HL-60 (cell line): ENCODE measurements around the gene NR2F1-AS1.

Experiments used
- CTCF ChIP-seq: IDR thresholded peaks from one replicate; pipeline ENCODE4 v1.5.1; 2011; ENCODE audit warnings: low read length, control low read depth, inconsistent platforms; ENCODE audit not compliant: insufficient read depth
- POLR2AphosphoS5 ChIP-seq: IDR thresholded peaks from 2 replicates; pipeline ENCODE4 v1.6.1; 2012; ENCODE audit warnings: low read depth

- TF ChIP-seq CTCF (no peak), POLR2AphosphoS5 (no peak)
Measured at GRCh38 chr5:93574491-93575305, 6.3 kb downstream of the NR2F1-AS1 start.
